IMR-90 (cell line): ENCODE measurements around the gene COLEC11. TPM values are rescaled to one million over a fixed set of nuclear protein-coding genes. Genes with fewer than 3 reads are reported as not detected.

Experiments
- ATAC-seq: fragments of 200-7000 bp; cut with Tn5 transposase; 2 replicates; pipeline ENCODE4 v1.9.1; 2020; ENCODE audit warnings: low read depth, mild to moderate bottlenecking, moderate library complexity
- BruUV-seq: library from RNA; stranded (reverse); fragments of 400-500 nt; replicated peaks from 2 replicates; lab custom pipeline; 2021; lab: Mats Ljungman, UMichigan
- CTCF ChIA-PET: fragments of 300-600 bp; formaldehyde crosslinking; extraction: SDS; loops from one replicate; lab custom pipeline; 2021; ENCODE audit warnings: antibody characterized with exemption; lab: Yijun Ruan, JAX
- POLR2A ChIA-PET: fragments of 300-600 bp; sonication (Branson Sonifier 250); formaldehyde crosslinking; loops from one replicate; lab custom pipeline; 2022; ENCODE audit warnings: antibody characterized with exemption; ENCODE audit not compliant: unreplicated experiment; lab: Charles Lee
- DNase-seq: peaks from one replicate; pipeline ENCODE4 v3.0.0; 2013
- H2AFZ ChIP-seq: replicated peaks from 2 replicates; pipeline ENCODE3; 2013; ENCODE audit warnings: low read length, mild to moderate bottlenecking; ENCODE audit not compliant: poor library complexity
- H2AK5ac ChIP-seq: 2 replicates; pipeline ENCODE4 v1.6.1; 2013; ENCODE audit warnings: low read depth, low read length, inconsistent platforms
- H2AK9ac ChIP-seq: replicated peaks from 2 replicates; pipeline ENCODE3; 2013; ENCODE audit warnings: mild to moderate bottlenecking, low read depth, low read length, moderate library complexity; ENCODE audit not compliant: poor library complexity
- H2BK120ac ChIP-seq: 2 replicates; pipeline ENCODE4 v1.6.1; 2013; ENCODE audit warnings: low read depth, low read length, inconsistent platforms
- H2BK15ac ChIP-seq: 3 replicates; pipeline ENCODE4 v1.6.1; 2013; ENCODE audit warnings: low read depth, low read length, inconsistent platforms
- H2BK20ac ChIP-seq: 2 replicates; pipeline ENCODE4 v1.6.1; 2013; ENCODE audit warnings: low read depth, mild to moderate bottlenecking, inconsistent platforms, low read length, moderate library complexity
- H2BK5ac ChIP-seq: 2 replicates; pipeline ENCODE4 v1.6.1; 2013; ENCODE audit warnings: mild to moderate bottlenecking, low read depth, low read length, inconsistent platforms; ENCODE audit not compliant: poor library complexity, severe bottlenecking
- H3K14ac ChIP-seq: replicated peaks from 2 replicates; pipeline ENCODE4 v1.6.1; 2013; ENCODE audit warnings: low read depth, low read length, inconsistent platforms
- H3K18ac ChIP-seq: 2 replicates; pipeline ENCODE4 v1.6.1; 2013; ENCODE audit warnings: low read depth, low read length, control low read depth
- H3K23ac ChIP-seq: 2 replicates; pipeline ENCODE4 v1.6.1; 2013; ENCODE audit warnings: low read depth, low read length, inconsistent platforms
- H3K27ac ChIP-seq: 2 replicates; pipeline ENCODE4 v1.5.1; 2013; ENCODE audit warnings: mild to moderate bottlenecking, control low read depth, low read length; ENCODE audit not compliant: insufficient read depth
- H3K27me3 ChIP-seq: 2 replicates; pipeline ENCODE4 v1.6.1; 2013; ENCODE audit warnings: low read length; ENCODE audit not compliant: control insufficient read depth, insufficient read depth
- H3K36me3 ChIP-seq: 2 replicates; pipeline ENCODE4 v1.6.1; 2013; ENCODE audit warnings: low read length, mixed read lengths; ENCODE audit not compliant: control insufficient read depth, insufficient read depth
- H3K4ac ChIP-seq: 2 replicates; pipeline ENCODE4 v1.6.1; 2013; ENCODE audit warnings: low read depth, low read length, inconsistent platforms
- H3K4me1 ChIP-seq: 2 replicates; pipeline ENCODE4 v1.6.1; 2013; ENCODE audit warnings: low read length, mixed read lengths; ENCODE audit not compliant: control insufficient read depth, insufficient read depth
- H3K4me2 ChIP-seq: 2 replicates; pipeline ENCODE4 v1.6.1; 2013; ENCODE audit warnings: low read depth, mild to moderate bottlenecking, control low read depth, low read length, moderate library complexity
- H3K4me3 ChIP-seq: 2 replicates; pipeline ENCODE4 v1.5.1; 2013; ENCODE audit warnings: low read depth, mild to moderate bottlenecking, control low read depth, low read length, moderate library complexity; ENCODE audit not compliant: insufficient read depth
- H3K56ac ChIP-seq: 2 replicates; pipeline ENCODE4 v1.6.1; 2013; ENCODE audit warnings: low read length, inconsistent platforms; ENCODE audit not compliant: insufficient read depth; ENCODE audit errors: extremely low read depth
- H3K79me1 ChIP-seq, 2 experiments: 2 replicates each; pipeline ENCODE4 v1.6.1; 2013; ENCODE audit warnings: low read length in 2 of 2, inconsistent platforms in 1 of 2, low read depth in 1 of 2
- H3K9ac ChIP-seq: 2 replicates; pipeline ENCODE4 v1.6.1; 2013; ENCODE audit warnings: low read depth, low read length, control low read depth
- H3K9me1 ChIP-seq: 2 replicates; pipeline ENCODE4 v1.6.1; 2013; ENCODE audit warnings: low read length, inconsistent platforms; ENCODE audit not compliant: insufficient read depth
- H3K9me3 ChIP-seq: 2 replicates; pipeline ENCODE4 v1.6.1; 2013; ENCODE audit warnings: low read length; ENCODE audit not compliant: control insufficient read depth, insufficient read depth
- H4K20me1 ChIP-seq: 2 replicates; pipeline ENCODE4 v1.6.1; 2013; ENCODE audit warnings: low read length, inconsistent platforms; ENCODE audit not compliant: insufficient read depth
- H4K5ac ChIP-seq: 2 replicates; pipeline ENCODE4 v1.6.1; 2013; ENCODE audit warnings: mild to moderate bottlenecking, low read depth, low read length, control low read depth
- H4K8ac ChIP-seq, 2 experiments: 2 replicates each; pipeline ENCODE4 v1.6.1; 2013; ENCODE audit warnings: low read depth in 2 of 2, low read length in 2 of 2, control low read depth in 1 of 2, inconsistent platforms in 1 of 2
- H4K91ac ChIP-seq: 2 replicates; pipeline ENCODE4 v1.6.1; 2013; ENCODE audit warnings: low read depth, low read length, inconsistent platforms; ENCODE audit not compliant: insufficient read depth
- BHLHE40 ChIP-seq: fragments of 150-350 bp; IDR thresholded peaks from 2 replicates; pipeline ENCODE4 v1.6.1; 2016; ENCODE audit warnings: mild to moderate bottlenecking, low read depth, low read length
- FOS ChIP-seq: fragments of 150-350 bp; IDR thresholded peaks from 2 replicates; pipeline ENCODE4 v1.6.1; 2016; ENCODE audit warnings: low read depth, low read length
- MAZ ChIP-seq: IDR thresholded peaks from 2 replicates; pipeline ENCODE4 v1.6.1; 2012; ENCODE audit warnings: low read depth, mild to moderate bottlenecking, low read length, improper control_type of control experiment, moderate library complexity, borderline replicate concordance
- MXI1 ChIP-seq: IDR thresholded peaks from 2 replicates; pipeline ENCODE4 v1.6.1; 2012; ENCODE audit warnings: low read depth, mild to moderate bottlenecking, low read length, moderate library complexity, borderline replicate concordance
- NFE2L2 ChIP-seq: fragments of 150-350 bp; IDR thresholded peaks from 2 replicates; pipeline ENCODE4 v1.6.1; 2016; ENCODE audit warnings: low read depth, mild to moderate bottlenecking, low read length
- POLR2A ChIP-seq: IDR thresholded peaks from 2 replicates; pipeline ENCODE4 v1.6.1; 2012; ENCODE audit warnings: mild to moderate bottlenecking, low read depth, low read length
- SMC3 ChIP-seq: fragments of 150-350 bp; IDR thresholded peaks from 2 replicates; pipeline ENCODE4 v1.6.1; 2016; ENCODE audit warnings: low read depth, mild to moderate bottlenecking, antibody characterized with exemption, low read length, moderate library complexity
- WGBS, 2 experiments: methylation state at CpG; one replicate each; pipeline versions ENCODE4 v1.1.5 to v1.1.7; 2013; ENCODE audit warnings: missing lambda C conversion rate in 2 of 2; ENCODE audit not compliant: insufficient read length in 1 of 2; ENCODE audit errors: extremely low coverage in 2 of 2; 5-methylcytosine and 5-hydroxymethylcytosine counted together
- dilution Hi-C: fragments of 300-500 bp; cut with HindIII; formaldehyde crosslinking; loops from one replicate; pipeline ENCODE4 v1.14.3; 2018; ENCODE audit warnings: low sequenced_read_pairs; ENCODE audit not compliant: unreplicated experiment
- in situ Hi-C: fragments of 300-500 bp; cut with MboI; formaldehyde crosslinking; loops from 3 replicates; pipeline ENCODE4 v1.14.3; 2019; ENCODE audit warnings: low sequenced_read_pairs, inconsistent platforms, mixed read lengths
- intact Hi-C: fragments of 100-400 bp; cut with micrococcal nuclease; formaldehyde crosslinking; loops from 2 replicates; pipeline ENCODE4 v1.10.0; 2022
- polyA plus RNA-seq, 3 experiments: library from polyadenylated mRNA; depleted of rRNA; stranded (reverse); fragments of >200 nt; gene quantifications; 2 replicates each; pipeline ENCODE4 v1.2.3, GENCODE V29; 2012; ENCODE audit warnings: low replicate concordance in 1 of 3
- total RNA-seq: library from RNA; depleted of rRNA; stranded (reverse); fragments of >200 nt; gene quantifications from 2 replicates; pipeline ENCODE4 v1.2.3, GENCODE V29; 2012
- TF ChIP-seq, protein P1 (sequence below): fragments of 150-350 bp; IDR thresholded peaks from 2 replicates; pipeline ENCODE4 v1.6.1; 2016; ENCODE audit warnings: low read depth, mild to moderate bottlenecking, low read length, moderate library complexity, borderline replicate concordance
- TF ChIP-seq, protein P2 (sequence below): fragments of 150-350 bp; IDR thresholded peaks from 2 replicates; pipeline ENCODE4 v1.6.1; 2017; ENCODE audit warnings: mild to moderate bottlenecking, antibody characterized with exemption, low read length, low read depth
- TF ChIP-seq, protein P3 (sequence below): conservative IDR thresholded peaks from 2 replicates; pipeline ENCODE4 v1.5.1; 2012; ENCODE audit warnings: mild to moderate bottlenecking, low read depth, low read length, improper control_type of control experiment

Gene COLEC11
- total and polyA plus RNA-seq, 2 of the 4 experiments (the other 2 are of a cell fraction): under 0.01 to 0.24 TPM

DNA sequence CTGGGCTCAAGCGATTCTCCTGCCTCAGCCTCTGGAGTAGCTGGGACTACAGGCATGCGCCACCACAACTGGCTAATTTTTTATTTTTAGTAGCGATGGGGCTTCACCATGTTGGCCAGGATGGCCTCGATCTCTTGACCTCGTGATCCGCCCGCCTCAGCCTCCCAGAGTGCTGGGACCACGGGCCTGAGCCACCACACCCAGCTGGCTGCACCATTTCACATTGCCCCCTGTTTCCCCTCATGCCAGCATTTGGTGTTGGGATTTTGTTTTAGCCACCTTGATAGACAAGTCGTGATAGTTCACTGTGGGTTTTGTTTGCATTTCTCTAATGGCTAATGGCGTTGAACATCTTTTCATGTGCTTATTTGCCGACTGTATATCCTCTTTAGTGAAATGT lies 5.8 kb upstream of the COLEC11 start:
- Histone ChIP-seq H3K79me1 (peaks cover 7 to 29% of the 10 kb centered on the region in 2 experiments), H2BK120ac (0 out of 2 replicates have a peak overlapping the region, but pooled peaks have one; percentile 32), H3K56ac (no peak overlapping the region), H3K23ac (no peak overlapping the region), H3K4ac (no peak overlapping the region), H3K4me2 (no peak overlapping the region), H3K9me3 (no peaks in the 10 kb centered on the region), H2BK15ac (peak overlapping the region; percentile 33; the same call in 1 of the 3 replicates), H2AK9ac (no peak overlapping the region), H4K5ac (no peak overlapping the region), H4K8ac (no peak overlapping the region), H2AK5ac (no peak overlapping the region), H3K4me1 (peaks cover 21% of the 10 kb centered on the region), H2BK5ac (no peak overlapping the region), H2AFZ (no peak overlapping the region), H3K18ac (no peak overlapping the region), H2BK20ac (no peak overlapping the region), H3K9ac (no peak overlapping the region), H3K27ac (no peak overlapping the region), H3K4me3 (no peak overlapping the region), H3K14ac (no peak overlapping the region), H3K9me1 (peaks cover 12% of the 10 kb centered on the region), H4K20me1 (no peaks in the 10 kb centered on the region; the same call in 1 of the 2 replicates), H3K36me3 (no peaks in the 10 kb centered on the region), H3K27me3 (no peaks in the 10 kb centered on the region), H4K91ac (no peak overlapping the region)
- WGBS, 2 experiments: 95% methylated on average over 7 of the region's 11 CpGs; no CpG with 5 or more reads in 1 of the 2 experiments
- BruUV-seq: no TSS peak
- no peak for TF ChIP-seq MXI1
- TF ChIP-seq BHLHE40: no peak
- TF ChIP-seq, protein P1, sequence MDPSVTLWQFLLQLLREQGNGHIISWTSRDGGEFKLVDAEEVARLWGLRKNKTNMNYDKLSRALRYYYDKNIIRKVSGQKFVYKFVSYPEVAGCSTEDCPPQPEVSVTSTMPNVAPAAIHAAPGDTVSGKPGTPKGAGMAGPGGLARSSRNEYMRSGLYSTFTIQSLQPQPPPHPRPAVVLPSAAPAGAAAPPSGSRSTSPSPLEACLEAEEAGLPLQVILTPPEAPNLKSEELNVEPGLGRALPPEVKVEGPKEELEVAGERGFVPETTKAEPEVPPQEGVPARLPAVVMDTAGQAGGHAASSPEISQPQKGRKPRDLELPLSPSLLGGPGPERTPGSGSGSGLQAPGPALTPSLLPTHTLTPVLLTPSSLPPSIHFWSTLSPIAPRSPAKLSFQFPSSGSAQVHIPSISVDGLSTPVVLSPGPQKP: no peak
- no peak for TF ChIP-seq POLR2A
- no peak for TF ChIP-seq NFE2L2
- no peak for TF ChIP-seq MAZ
- TF ChIP-seq, protein P2, sequence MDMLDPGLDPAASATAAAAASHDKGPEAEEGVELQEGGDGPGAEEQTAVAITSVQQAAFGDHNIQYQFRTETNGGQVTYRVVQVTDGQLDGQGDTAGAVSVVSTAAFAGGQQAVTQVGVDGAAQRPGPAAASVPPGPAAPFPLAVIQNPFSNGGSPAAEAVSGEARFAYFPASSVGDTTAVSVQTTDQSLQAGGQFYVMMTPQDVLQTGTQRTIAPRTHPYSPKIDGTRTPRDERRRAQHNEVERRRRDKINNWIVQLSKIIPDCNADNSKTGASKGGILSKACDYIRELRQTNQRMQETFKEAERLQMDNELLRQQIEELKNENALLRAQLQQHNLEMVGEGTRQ: no peak
- TF ChIP-seq SMC3: no peak
- TF ChIP-seq, protein P3, sequence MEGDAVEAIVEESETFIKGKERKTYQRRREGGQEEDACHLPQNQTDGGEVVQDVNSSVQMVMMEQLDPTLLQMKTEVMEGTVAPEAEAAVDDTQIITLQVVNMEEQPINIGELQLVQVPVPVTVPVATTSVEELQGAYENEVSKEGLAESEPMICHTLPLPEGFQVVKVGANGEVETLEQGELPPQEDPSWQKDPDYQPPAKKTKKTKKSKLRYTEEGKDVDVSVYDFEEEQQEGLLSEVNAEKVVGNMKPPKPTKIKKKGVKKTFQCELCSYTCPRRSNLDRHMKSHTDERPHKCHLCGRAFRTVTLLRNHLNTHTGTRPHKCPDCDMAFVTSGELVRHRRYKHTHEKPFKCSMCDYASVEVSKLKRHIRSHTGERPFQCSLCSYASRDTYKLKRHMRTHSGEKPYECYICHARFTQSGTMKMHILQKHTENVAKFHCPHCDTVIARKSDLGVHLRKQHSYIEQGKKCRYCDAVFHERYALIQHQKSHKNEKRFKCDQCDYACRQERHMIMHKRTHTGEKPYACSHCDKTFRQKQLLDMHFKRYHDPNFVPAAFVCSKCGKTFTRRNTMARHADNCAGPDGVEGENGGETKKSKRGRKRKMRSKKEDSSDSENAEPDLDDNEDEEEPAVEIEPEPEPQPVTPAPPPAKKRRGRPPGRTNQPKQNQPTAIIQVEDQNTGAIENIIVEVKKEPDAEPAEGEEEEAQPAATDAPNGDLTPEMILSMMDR: no peak
- no peak for TF ChIP-seq FOS
- DNase-seq: no peak
- dilution Hi-C loops: no loop called here
- ChIA-PET CTCF (interaction anchor here (0.7 kb wide), 1 partner anchor 49 kb away, joined by 3 read pairs; no protein-coding TSS in a partner anchor), POLR2A (no interaction called here)
- no peak for ATAC-seq
- in situ Hi-C loops: no loop called here
- intact Hi-C loops: no loop called here
